ENCODE results near the gene NUDT16L1.

- TF ChIP-seq, protein P1, sequence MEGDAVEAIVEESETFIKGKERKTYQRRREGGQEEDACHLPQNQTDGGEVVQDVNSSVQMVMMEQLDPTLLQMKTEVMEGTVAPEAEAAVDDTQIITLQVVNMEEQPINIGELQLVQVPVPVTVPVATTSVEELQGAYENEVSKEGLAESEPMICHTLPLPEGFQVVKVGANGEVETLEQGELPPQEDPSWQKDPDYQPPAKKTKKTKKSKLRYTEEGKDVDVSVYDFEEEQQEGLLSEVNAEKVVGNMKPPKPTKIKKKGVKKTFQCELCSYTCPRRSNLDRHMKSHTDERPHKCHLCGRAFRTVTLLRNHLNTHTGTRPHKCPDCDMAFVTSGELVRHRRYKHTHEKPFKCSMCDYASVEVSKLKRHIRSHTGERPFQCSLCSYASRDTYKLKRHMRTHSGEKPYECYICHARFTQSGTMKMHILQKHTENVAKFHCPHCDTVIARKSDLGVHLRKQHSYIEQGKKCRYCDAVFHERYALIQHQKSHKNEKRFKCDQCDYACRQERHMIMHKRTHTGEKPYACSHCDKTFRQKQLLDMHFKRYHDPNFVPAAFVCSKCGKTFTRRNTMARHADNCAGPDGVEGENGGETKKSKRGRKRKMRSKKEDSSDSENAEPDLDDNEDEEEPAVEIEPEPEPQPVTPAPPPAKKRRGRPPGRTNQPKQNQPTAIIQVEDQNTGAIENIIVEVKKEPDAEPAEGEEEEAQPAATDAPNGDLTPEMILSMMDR (IDR thresholded peaks at IDR 0.05; ENCODE audit: low read length): no peak
- no peak for TF ChIP-seq EZH2 (IDR thresholded peaks at IDR 0.05; ENCODE audit: borderline replicate concordance, low read length)
Measured at GRCh38 chr16:4718466-4718865, 25.1 kb downstream of the NUDT16L1 start.
